Fibroblast of lung (primary cell): Measurements from ENCODE around the gene CARD19. TPM values are rescaled to one million over a fixed set of nuclear protein-coding genes. Genes with fewer than 3 reads are reported as not detected.

ENCODE experiments used
- DNase-seq, 2 donors: peaks; one replicate each; pipeline versions ENCODE4 v3.0.0 to v3.0.0-alpha.2; 2010; ENCODE audit warnings: low read depth in 2 of 2
- H2AFZ ChIP-seq: 2 replicates; pipeline ENCODE4 v1.5.1; 2012; ENCODE audit warnings: low read length, control low read depth, inconsistent platforms
- H3K27ac ChIP-seq: 2 replicates; pipeline ENCODE4 v1.5.1; 2011; ENCODE audit warnings: low read length, control low read depth; ENCODE audit not compliant: insufficient read depth
- H3K27me3 ChIP-seq: 2 replicates; pipeline ENCODE4 v1.5.1; 2011; ENCODE audit warnings: mild to moderate bottlenecking, low read length; ENCODE audit not compliant: control insufficient read depth, insufficient read depth
- H3K36me3 ChIP-seq: 2 replicates; pipeline ENCODE4 v1.5.1; 2011; ENCODE audit warnings: low read length; ENCODE audit not compliant: control insufficient read depth, insufficient read depth
- H3K4me1 ChIP-seq: 2 replicates; pipeline ENCODE4 v1.5.1; 2011; ENCODE audit warnings: low read length; ENCODE audit not compliant: control insufficient read depth, insufficient read depth; ENCODE audit errors: extremely low read depth
- H3K4me2 ChIP-seq: 2 replicates; pipeline ENCODE4 v1.5.1; 2011; ENCODE audit warnings: low read length, control low read depth; ENCODE audit not compliant: insufficient read depth; ENCODE audit errors: extremely low read depth
- H3K4me3 ChIP-seq, 4 experiments: fragments of 200-600 bp in 1 of 4; sonication (generic) in 1 of 4; replicated peaks in 1 of 4; 2 replicates each; pipeline ENCODE4 v1.5.1; 2011 to 2016; ENCODE audit warnings: low read length in 4 of 4, low read depth in 3 of 4, mild to moderate bottlenecking in 3 of 4, control low read depth in 2 of 4, inconsistent platforms in 1 of 4, mixed read lengths in 1 of 4; ENCODE audit not compliant: insufficient read depth in 1 of 4; ENCODE audit errors: control extremely low read depth in 1 of 4
- H3K79me2 ChIP-seq: 2 replicates; pipeline ENCODE4 v1.5.1; 2012; ENCODE audit warnings: mild to moderate bottlenecking, low read length, inconsistent platforms; ENCODE audit not compliant: control insufficient read depth, insufficient read depth
- H3K9ac ChIP-seq: 2 replicates; pipeline ENCODE4 v1.5.1; 2011; ENCODE audit warnings: mild to moderate bottlenecking, low read length, control low read depth; ENCODE audit not compliant: insufficient read depth
- H3K9me3 ChIP-seq: 2 replicates; pipeline ENCODE4 v1.5.1; 2012; ENCODE audit warnings: low read depth, low read length; ENCODE audit not compliant: control insufficient read depth, insufficient read depth
- H4K20me1 ChIP-seq: 2 replicates; pipeline ENCODE4 v1.5.1; 2011; ENCODE audit warnings: low read length; ENCODE audit not compliant: control insufficient read depth, insufficient read depth; ENCODE audit errors: extremely low read depth
- CTCF ChIP-seq, 2 donors: IDR thresholded peaks in 1 of 2; conservative IDR thresholded peaks in 1 of 2; 1 replicate in 1 of 2; 2 replicates in 1 of 2; pipeline ENCODE4 v1.5.1; 2011 to 2012; ENCODE audit warnings: low read length in 2 of 2, control low read depth in 1 of 2, inconsistent platforms in 1 of 2, low read depth in 1 of 2, mild to moderate bottlenecking in 1 of 2
- EZH2 ChIP-seq: IDR thresholded peaks from 2 replicates; pipeline ENCODE4 v1.5.1; 2012; ENCODE audit warnings: low read length, control low read depth, mild to moderate bottlenecking; ENCODE audit errors: missing control alignments
- polyA plus RNA-seq, 2 donors: library from polyadenylated mRNA; depleted of rRNA in 1 of 2; stranded (reverse) in 1 of 2; unstranded in 1 of 2; fragments of >200 nt; gene quantifications; 2 replicates each; pipeline ENCODE4 v1.2.1, GENCODE V29; 2011 to 2012; ENCODE audit warnings: missing spikeins in 1 of 2
- total RNA-seq: library from RNA; depleted of rRNA; stranded (reverse); fragments of >200 nt; gene quantifications from 2 replicates; pipeline ENCODE4 v1.2.1, GENCODE V29; 2014

The CARD19 gene
- total and polyA plus RNA-seq, 2 donors (not counting 1 experiment from before 2014, with no cell fraction given) = 30.2 to 91.0 TPM

DNA sequence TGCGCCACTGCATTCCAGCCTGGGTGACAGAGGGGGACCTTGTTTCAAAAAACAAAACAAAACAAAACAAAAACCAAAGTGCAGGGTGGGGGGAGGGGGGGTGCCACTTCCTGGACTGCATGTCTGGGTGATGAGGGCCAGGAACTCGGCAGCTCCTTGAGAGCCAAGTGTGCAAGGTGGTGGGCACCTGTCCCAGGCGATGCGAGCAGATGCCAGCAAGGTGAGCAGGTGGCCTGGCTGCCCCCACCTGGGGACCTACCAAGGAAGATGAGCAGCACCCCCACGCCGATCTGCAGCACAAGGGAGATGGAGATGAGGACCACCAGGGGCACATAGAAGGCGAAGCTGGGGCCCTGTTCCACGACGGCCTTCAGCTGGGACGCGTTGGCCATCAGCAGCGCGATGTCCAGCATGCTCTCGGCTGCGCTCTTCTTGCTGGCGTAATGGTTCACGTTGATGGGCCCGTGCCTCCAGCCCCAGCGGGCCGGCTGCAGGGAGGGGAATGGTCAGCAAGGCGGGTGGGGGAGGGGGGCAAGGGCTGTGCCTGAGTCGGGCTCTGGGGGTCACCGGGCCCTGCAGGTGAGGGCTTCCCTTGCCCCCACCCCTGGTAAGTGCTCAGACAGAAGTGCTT, 30.2 kb downstream of the CARD19 start:
- Histone ChIP-seq H3K9ac (no peak overlapping the region), H3K4me1 (no peaks in the 10 kb centered on the region), H3K27ac (no peak overlapping the region), H4K20me1 (no peaks in the 10 kb centered on the region), H2AFZ (no peak overlapping the region), H3K27me3 (no peaks in the 10 kb centered on the region), H3K36me3 (peaks cover 2% of the 10 kb centered on the region), H3K4me2 (no peak overlapping the region), H3K4me3 (no peak overlapping the region), H3K79me2 (no peaks in the 10 kb centered on the region), H3K9me3 (no peaks in the 10 kb centered on the region)
- TF ChIP-seq EZH2 = no peak
- no peak for TF ChIP-seq CTCF (conservative IDR thresholded peaks at IDR 0.05 in 1 of 2, IDR thresholded peaks at IDR 0.05 in 1 of 2; ENCODE audit: low read depth in 1 of 2, low read length in 2 of 2)
- DNase-seq = no peak

DNA sequence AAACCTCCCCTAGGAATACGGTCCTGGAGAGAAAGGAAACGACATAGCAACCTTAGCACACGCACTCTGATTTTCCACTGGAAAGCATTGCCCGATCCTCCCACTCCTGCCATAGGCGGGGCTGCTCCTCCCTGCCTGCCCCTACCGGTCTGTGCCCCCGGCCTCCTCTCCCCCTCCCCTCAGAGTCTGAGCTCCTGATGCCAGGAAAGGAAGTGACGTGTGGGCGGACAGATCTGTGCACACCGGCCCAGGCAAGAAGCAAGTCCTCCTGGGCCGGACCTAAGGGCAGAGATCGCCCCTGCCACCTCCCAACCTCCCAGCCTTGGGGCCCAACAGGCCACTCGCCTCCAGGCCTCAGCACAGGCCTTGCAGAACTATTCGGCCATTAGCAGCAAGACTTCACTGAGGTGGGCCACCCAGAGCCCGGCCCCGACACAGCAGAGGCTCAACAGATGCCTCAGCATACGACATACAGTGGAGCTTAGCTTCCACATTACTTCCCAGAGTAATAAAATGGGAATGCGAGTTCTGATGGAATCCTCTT, 30.9 kb downstream of the CARD19 start:
- Histone ChIP-seq H2AFZ (no peak overlapping the region), H3K36me3 (peaks cover 2% of the 10 kb centered on the region), H3K4me3 (no peak overlapping the region), H3K4me2 (no peak overlapping the region), H3K4me1 (no peaks in the 10 kb centered on the region), H3K27ac (no peak overlapping the region), H3K9ac (no peak overlapping the region), H3K9me3 (no peaks in the 10 kb centered on the region), H3K27me3 (no peaks in the 10 kb centered on the region), H4K20me1 (no peaks in the 10 kb centered on the region), H3K79me2 (no peaks in the 10 kb centered on the region)
- no peak for TF ChIP-seq CTCF (conservative IDR thresholded peaks at IDR 0.05 in 1 of 2, IDR thresholded peaks at IDR 0.05 in 1 of 2; ENCODE audit: low read depth in 1 of 2, low read length in 2 of 2)
- TF ChIP-seq EZH2 = no peak
- peak in 1 of 2 donors; percentile 15 for DNase-seq

GRCh38 chr9:93127395-93127911, 31.4 kb downstream of the CARD19 start:
- Histone ChIP-seq H4K20me1 (no peaks in the 10 kb centered on the region), H3K79me2 (peaks cover 2% of the 10 kb centered on the region), H3K4me1 (peaks cover 2% of the 10 kb centered on the region), H3K36me3 (peaks cover 2% of the 10 kb centered on the region), H3K9ac (no peak overlapping the region), H3K9me3 (no peaks in the 10 kb centered on the region), H3K4me3 (no peak overlapping the region), H3K4me2 (no peak overlapping the region), H3K27me3 (no peaks in the 10 kb centered on the region), H2AFZ (no peak overlapping the region), H3K27ac (no peak overlapping the region)
- TF ChIP-seq EZH2 (no peak), CTCF (conservative IDR thresholded peaks at IDR 0.05 in 1 of 2, IDR thresholded peaks at IDR 0.05 in 1 of 2; ENCODE audit: low read depth in 1 of 2, low read length in 2 of 2) (no peak)
- peak; percentile 36 for DNase-seq
